HepG2 (cell line): ENCODE measurements around the gene POLRMT. TPM values are rescaled to one million over a fixed set of nuclear protein-coding genes. Genes with fewer than 3 reads are reported as not detected.

Experiments used
- ATAC-seq: fragments of 200-7000 bp; cut with Tn5 transposase; 3 replicates; pipeline ENCODE4 v1.9.1; 2020; ENCODE audit warnings: mild to moderate bottlenecking, moderate library complexity
- BruUV-seq: library from RNA; stranded (reverse); fragments of 400-500 nt; replicated peaks from 2 replicates; lab custom pipeline; 2021; lab: Mats Ljungman, UMichigan
- CTCF ChIA-PET: fragments of 300-600 bp; formaldehyde crosslinking; extraction: SDS; loops from one replicate; lab custom pipeline; 2021; ENCODE audit warnings: low total read pairs, inconsistent platforms, low intra/inter-chr PET ratio; lab: Yijun Ruan, JAX
- POLR2A ChIA-PET: fragments of 350-600 bp; sonication (Branson Sonifier 250); formaldehyde crosslinking; loops from one replicate; lab custom pipeline; 2020; ENCODE audit warnings: antibody characterized with exemption, inconsistent platforms; lab: Yijun Ruan, JAX
- DNase-seq: peaks from one replicate; pipeline ENCODE4 v3.0.0-alpha.2; 2015; ENCODE audit warnings: low spot score
- FAIRE-seq: peaks from 3 replicates; lab custom pipeline; 2011; peaks lifted over from hg19 to GRCh38; lab: Jason Lieb, UNC
- H2AFZ ChIP-seq: one replicate; pipeline ENCODE4 v1.6.1; 2011; ENCODE audit warnings: low read length, inconsistent platforms
- H3K27ac ChIP-seq: fragments of 300-600 bp; 3 replicates; pipeline ENCODE4 v1.8.0; 2011; ENCODE audit warnings: mixed run types, mild to moderate bottlenecking, mixed read lengths, low read length, inconsistent platforms; ENCODE audit not compliant: insufficient read depth; ENCODE audit errors: extremely low read length
- H3K27me3 ChIP-seq, 2 experiments: fragments of 200-600 bp in 1 of 2; 2 replicates in 1 of 2; 3 replicates in 1 of 2; pipeline versions ENCODE4 v1.6.0 to v1.8.0; 2011; ENCODE audit warnings: low read length in 2 of 2, mild to moderate bottlenecking in 2 of 2, moderate library complexity in 2 of 2, inconsistent platforms in 1 of 2; ENCODE audit not compliant: insufficient read depth in 2 of 2, control insufficient read depth in 1 of 2
- H3K36me3 ChIP-seq, 2 experiments: fragments of 200-600 bp in 1 of 2; replicated peaks in 1 of 2; 2 replicates in 1 of 2; 3 replicates in 1 of 2; pipeline versions ENCODE4 v1.5.1 to v1.8.0; 2011; ENCODE audit warnings: low read length in 2 of 2, inconsistent platforms in 1 of 2; ENCODE audit not compliant: insufficient read depth in 2 of 2, control insufficient read depth in 1 of 2
- H3K4me1 ChIP-seq: 2 replicates; pipeline ENCODE4 v1.5.1; 2012; ENCODE audit warnings: low read length, inconsistent platforms; ENCODE audit not compliant: insufficient read depth
- H3K4me2 ChIP-seq: 2 replicates; pipeline ENCODE4 v1.6.0; 2011; ENCODE audit warnings: low read depth, low read length, inconsistent platforms
- H3K4me3 ChIP-seq, 3 experiments: fragments of 200-600 bp in 1 of 3; sonication (generic), shearing (Covaris generic) in 1 of 3; replicated peaks in 1 of 3; 2 replicates each; pipeline ENCODE4 v1.5.1; 2011 to 2016; ENCODE audit warnings: low read length in 3 of 3, inconsistent platforms in 2 of 3, low read depth in 2 of 3, mild to moderate bottlenecking in 2 of 3, control low read depth in 1 of 3, mixed read lengths in 1 of 3; ENCODE audit not compliant: insufficient read depth in 1 of 3
- H3K79me2 ChIP-seq: one replicate; pipeline ENCODE4 v1.6.1; 2011; ENCODE audit warnings: low read length, inconsistent platforms; ENCODE audit not compliant: insufficient read depth
- H3K9ac ChIP-seq: 2 replicates; pipeline ENCODE4 v1.6.0; 2011; ENCODE audit warnings: mild to moderate bottlenecking, low read depth, low read length, inconsistent platforms; ENCODE audit not compliant: insufficient read depth
- H3K9me3 ChIP-seq: 2 replicates; pipeline ENCODE4 v1.5.1; 2012; ENCODE audit warnings: mild to moderate bottlenecking, low read length
- H4K20me1 ChIP-seq: 2 replicates; pipeline ENCODE4 v1.6.0; 2011; ENCODE audit warnings: inconsistent platforms, mild to moderate bottlenecking, low read length, moderate library complexity; ENCODE audit not compliant: insufficient read depth
- AKAP8 ChIP-seq: sonication (generic); formaldehyde crosslinking; IDR thresholded peaks from 2 replicates; pipeline ENCODE4 v1.5.1; 2020; ENCODE audit warnings: mild to moderate bottlenecking, missing genetic modification reagents
- HMG20B ChIP-seq: conservative IDR thresholded peaks from 2 replicates; pipeline ENCODE4 v1.6.1; 2016; ENCODE audit warnings: missing genetic modification reagents, missing compliant biosample characterization
- IRF1 ChIP-seq: sonication (generic); formaldehyde crosslinking; IDR thresholded peaks from 2 replicates; pipeline ENCODE4 v1.4.0; 2020; ENCODE audit warnings: low read depth, mild to moderate bottlenecking, missing genetic modification reagents
- MED1 ChIP-seq: sonication (generic); formaldehyde crosslinking; IDR thresholded peaks from 2 replicates; pipeline ENCODE4 v1.4.0; 2020; ENCODE audit warnings: missing genetic modification reagents
- MYC ChIP-seq: sonication (generic); formaldehyde crosslinking; IDR thresholded peaks from 2 replicates; pipeline ENCODE4 v1.9.0; 2021; ENCODE audit warnings: missing genetic modification reagents, borderline replicate concordance
- PHF20 ChIP-seq: sonication (generic); formaldehyde crosslinking; IDR thresholded peaks from 2 replicates; pipeline ENCODE4 v1.5.0; 2020; ENCODE audit warnings: mild to moderate bottlenecking, missing genetic modification reagents
- POLR2A ChIP-seq, 2 experiments: IDR thresholded peaks; 2 replicates each; pipeline ENCODE4 v1.6.1; 2011; ENCODE audit warnings: low read depth in 2 of 2, low read length in 2 of 2, mild to moderate bottlenecking in 1 of 2, moderate library complexity in 1 of 2; ENCODE audit not compliant: insufficient read depth in 1 of 2
- POLR2G ChIP-seq: fragments of 200-400 bp; formaldehyde crosslinking; IDR thresholded peaks from 2 replicates; pipeline ENCODE4 v1.6.1; 2018; ENCODE audit warnings: mild to moderate bottlenecking, low read depth, low read length, moderate library complexity
- ZBTB25 ChIP-seq: IDR thresholded peaks from 2 replicates; pipeline ENCODE4 v1.6.1; 2018; ENCODE audit warnings: missing genetic modification reagents
- ZBTB43 ChIP-seq: sonication (generic); formaldehyde crosslinking; conservative IDR thresholded peaks from 2 replicates; pipeline ENCODE4 v1.4.0; 2020; ENCODE audit warnings: missing genetic modification reagents
- ZNF276 ChIP-seq: sonication (generic); formaldehyde crosslinking; IDR thresholded peaks from 2 replicates; pipeline ENCODE4 v1.4.0; 2020; ENCODE audit warnings: mild to moderate bottlenecking, low read depth, missing genetic modification reagents
- ZSCAN25 ChIP-seq: sonication (generic); formaldehyde crosslinking; IDR thresholded peaks from 2 replicates; pipeline ENCODE4 v1.8.0; 2022; ENCODE audit warnings: mild to moderate bottlenecking, missing genetic modification reagents
- WGBS: methylation state at CpG from one replicate; pipeline ENCODE4 v1.1.6; 2017; ENCODE audit warnings: low lambda C conversion rate; 5-methylcytosine and 5-hydroxymethylcytosine counted together
- in situ Hi-C: cut with HindIII; loops from 2 replicates; pipeline ENCODE4 v1.10.0; 2017; ENCODE audit warnings: low pct_unique_long_range_greater_than_20kb; ENCODE audit not compliant: extremely low pct_ligation_motif_present
- intact Hi-C: fragments of 100-400 bp; cut with micrococcal nuclease; formaldehyde crosslinking; loops from one replicate; pipeline ENCODE4 v1.10.0; 2022; ENCODE audit not compliant: unreplicated experiment
- polyA plus RNA-seq, 8 experiments: library from polyadenylated mRNA; depleted of rRNA in 3 of 8; stranded (reverse) in 7 of 8; unstranded in 1 of 8; fragments of >200 nt; fragmentation: Illumina TruSeq in 4 of 8; extraction: Trizol in 4 of 8; gene quantifications; 2 replicates each; pipeline versions ENCODE4 v1.2.1 to v1.2.3, GENCODE V29; 2011 to 2016; ENCODE audit warnings: low read depth in 4 of 8, missing spikeins in 1 of 8, mixed read lengths in 1 of 8; ENCODE audit not compliant: insufficient read depth in 1 of 8
- total RNA-seq, 5 experiments: library from RNA; depleted of rRNA; stranded (reverse); fragments of >200 nt; fragmentation: Illumina TruSeq; extraction: Trizol; gene quantifications; 2 replicates each; pipeline ENCODE4 v1.2.3, GENCODE V29; 2016; ENCODE audit warnings: low read depth in 1 of 5
- TF ChIP-seq, protein P1 (sequence below): sonication (generic); formaldehyde crosslinking; IDR thresholded peaks from 2 replicates; pipeline ENCODE4 v1.5.0; 2020; ENCODE audit warnings: mild to moderate bottlenecking, missing genetic modification reagents, borderline replicate concordance

Gene POLRMT
- total and polyA plus RNA-seq, 2 of the 13 experiments (the other 11 are each of a cell fraction or from before 2014, with no cell fraction given) = 78.0 to 101 TPM

DNA sequence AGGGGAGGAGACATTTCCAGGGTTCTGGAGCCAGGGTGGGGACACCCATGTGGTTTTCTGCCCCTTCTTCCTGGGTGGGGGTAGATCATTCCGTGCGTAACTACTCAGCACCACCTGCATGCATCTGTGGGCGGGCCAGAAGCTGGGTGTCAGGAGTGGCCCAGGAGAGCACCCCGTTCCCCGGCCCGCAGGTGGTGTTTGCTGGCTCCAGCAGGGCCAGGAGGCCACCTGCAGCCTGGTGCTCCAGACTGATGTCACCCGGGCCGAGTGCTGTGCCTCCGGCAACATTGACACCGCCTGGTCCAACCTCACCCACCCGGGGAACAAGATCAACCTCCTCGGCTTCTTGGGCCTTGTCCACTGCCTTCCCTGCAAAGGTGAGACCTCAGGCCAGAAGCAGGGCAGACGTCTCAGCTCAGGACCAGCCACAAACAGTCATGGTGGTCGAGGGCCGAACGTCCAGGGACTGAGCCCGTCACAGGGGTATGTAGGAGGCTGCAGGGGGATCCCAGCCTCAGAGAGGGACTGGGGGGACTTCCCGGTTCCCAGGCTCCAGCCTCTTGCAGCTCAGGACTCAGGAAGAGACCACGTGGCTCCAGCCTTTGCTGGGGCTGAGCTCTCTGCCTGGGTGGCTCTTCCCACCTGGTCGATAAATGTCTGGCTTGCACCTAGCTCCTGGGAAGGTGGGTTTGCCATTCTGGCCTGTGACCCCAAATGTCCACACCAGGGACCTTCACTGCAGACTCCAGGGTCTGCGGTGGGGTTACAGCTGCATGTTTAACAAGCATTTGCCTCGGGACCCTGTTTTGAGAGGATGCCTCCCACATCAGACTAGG, 44.5 kb upstream of the POLRMT start:
- Histone ChIP-seq H3K27ac (no peak overlapping the region), H2AFZ (no peak overlapping the region), H3K4me1 (peaks cover 62% of the 10 kb centered on the region), H3K36me3 (no peaks in the 10 kb centered on the region), H3K4me2 (peak overlapping the region; percentile 88), H3K4me3 (peak overlapping the region in 2 of 3 experiments; percentile 53 to 69; a peak in 3 of 6 replicates), H3K9ac (no peak overlapping the region), H3K9me3 (no peaks in the 10 kb centered on the region), H3K27me3 (peaks cover 0 to 7% of the 10 kb centered on the region in 2 experiments; a peak in 1 of 5 replicates), H3K79me2 (no peaks in the 10 kb centered on the region), H4K20me1 (no peaks in the 10 kb centered on the region)
- ATAC-seq = 0 out of 3 replicates have a peak, but pooled peaks have one; percentile 3
- intact Hi-C loops (no loop called here), in situ Hi-C loops (no loop called here)
- CTCF ChIA-PET = no interaction called here
- POLR2A ChIA-PET = interaction anchor here (0.7 to 5.3 kb wide), 7 partner anchors 9 to 30 kb away, joined by 3 to 27 read pairs (median 5); partner anchors contain the start of genes PALM and RNF126
- DNase-seq = no peak
- 97% methylated on average over 2 of the region's 22 CpGs for WGBS
- BruUV-seq = TSS peak; percentile 50
- FAIRE-seq = no peak
- TF ChIP-seq MYC (CRISPR knock-in tag) = 0 out of 2 replicates have a peak, but pooled peaks have one; percentile 15
- no peak for TF ChIP-seq ZSCAN25
- TF ChIP-seq, protein P1, sequence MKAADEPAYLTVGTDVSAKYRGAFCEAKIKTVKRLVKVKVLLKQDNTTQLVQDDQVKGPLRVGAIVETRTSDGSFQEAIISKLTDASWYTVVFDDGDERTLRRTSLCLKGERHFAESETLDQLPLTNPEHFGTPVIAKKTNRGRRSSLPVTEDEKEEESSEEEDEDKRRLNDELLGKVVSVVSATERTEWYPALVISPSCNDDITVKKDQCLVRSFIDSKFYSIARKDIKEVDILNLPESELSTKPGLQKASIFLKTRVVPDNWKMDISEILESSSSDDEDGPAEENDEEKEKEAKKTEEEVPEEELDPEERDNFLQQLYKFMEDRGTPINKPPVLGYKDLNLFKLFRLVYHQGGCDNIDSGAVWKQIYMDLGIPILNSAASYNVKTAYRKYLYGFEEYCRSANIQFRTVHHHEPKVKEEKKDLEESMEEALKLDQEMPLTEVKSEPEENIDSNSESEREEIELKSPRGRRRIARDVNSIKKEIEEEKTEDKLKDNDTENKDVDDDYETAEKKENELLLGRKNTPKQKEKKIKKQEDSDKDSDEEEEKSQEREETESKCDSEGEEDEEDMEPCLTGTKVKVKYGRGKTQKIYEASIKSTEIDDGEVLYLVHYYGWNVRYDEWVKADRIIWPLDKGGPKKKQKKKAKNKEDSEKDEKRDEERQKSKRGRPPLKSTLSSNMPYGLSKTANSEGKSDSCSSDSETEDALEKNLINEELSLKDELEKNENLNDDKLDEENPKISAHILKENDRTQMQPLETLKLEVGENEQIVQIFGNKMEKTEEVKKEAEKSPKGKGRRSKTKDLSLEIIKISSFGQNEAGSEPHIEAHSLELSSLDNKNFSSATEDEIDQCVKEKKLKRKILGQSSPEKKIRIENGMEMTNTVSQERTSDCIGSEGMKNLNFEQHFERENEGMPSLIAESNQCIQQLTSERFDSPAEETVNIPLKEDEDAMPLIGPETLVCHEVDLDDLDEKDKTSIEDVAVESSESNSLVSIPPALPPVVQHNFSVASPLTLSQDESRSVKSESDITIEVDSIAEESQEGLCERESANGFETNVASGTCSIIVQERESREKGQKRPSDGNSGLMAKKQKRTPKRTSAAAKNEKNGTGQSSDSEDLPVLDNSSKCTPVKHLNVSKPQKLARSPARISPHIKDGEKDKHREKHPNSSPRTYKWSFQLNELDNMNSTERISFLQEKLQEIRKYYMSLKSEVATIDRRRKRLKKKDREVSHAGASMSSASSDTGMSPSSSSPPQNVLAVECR (CRISPR knock-in tag) = peak; percentile 11; the same call in 1 of the 2 replicates
- TF ChIP-seq POLR2G = 0 out of 2 replicates have a peak, but pooled peaks have one; percentile 7
- no peak for TF ChIP-seq ZBTB25
- TF ChIP-seq PHF20 = 0 out of 2 replicates have a peak, but pooled peaks have one; percentile 28
- 0 out of 2 replicates have a peak, but pooled peaks have one; percentile 2 for TF ChIP-seq MED1 (CRISPR knock-in tag)
- TF ChIP-seq HMG20B = no peak
- no peak for TF ChIP-seq IRF1 (CRISPR knock-in tag)
- TF ChIP-seq POLR2A (IDR thresholded peaks at IDR 0.05; ENCODE audit: insufficient read depth in 1 of 2, low read depth in 2 of 2, low read length in 2 of 2) = peak in 1 of 2 experiments; percentile 27; a peak in 1 of 4 replicates
- 0 out of 2 replicates have a peak, but pooled peaks have one; percentile 22 for TF ChIP-seq ZNF276 (CRISPR knock-in tag)
- TF ChIP-seq AKAP8 (CRISPR knock-in tag) = peak; percentile 93
- TF ChIP-seq ZBTB43 (CRISPR knock-in tag) = no peak
